Left colon (tissue), 2 donors: Measurements from ENCODE around the gene SDHC. TPM values are rescaled to one million over a fixed set of nuclear protein-coding genes. Genes with fewer than 3 reads are reported as not detected.
"Not testable (repeated sequence)": the region's sequence is repeated elsewhere in the genome, so short reads cannot be mapped to it uniquely, and the experiment has no call there.

Source experiments
- ATAC-seq: fragments of 200-7000 bp; cut with Tn5 transposase; one replicate; pipeline ENCODE4 v1.9.1; 2020; ENCODE audit warnings: mild to moderate bottlenecking, moderate library complexity
- DNase-seq, 2 donors: peaks; one replicate each; pipeline ENCODE4 v3.0.0-alpha.2; 2020
- intact Hi-C, 2 donors: fragments of 100-400 bp; cut with DNase I in 1 of 2; cut with micrococcal nuclease in 1 of 2; formaldehyde crosslinking; loops; one replicate each; pipeline versions ENCODE4 v1.11.2 to v1.14.0; 2022; cut with DNase I, micrococcal nuclease
- total RNA-seq, 2 donors: library from RNA; stranded (reverse); fragmentation: NEBNext Ultra II Directional; extraction: Animal tissue kit (Norgen Biotek cat#: 25700); gene quantifications; one replicate each; pipeline ENCODE4 v1.2.1, GENCODE V29; 2021
- donor health status: DM: no; HTN: no; CAD: no.
- donor health status: DM: yes; HTN: yes; CAD: no.

Gene SDHC
- total RNA-seq, 2 donors from 2014 or later: 264 to 266 TPM

- DNase-seq (no peak), ATAC-seq (no peak)
- intact Hi-C loops: no loop called here
Observed at GRCh38 chr1:161402446-161402845, 88.3 kb downstream of the SDHC start.

- DNase-seq (no peak), ATAC-seq (no peak)
- intact Hi-C loops: no loop called here
Observed at GRCh38 chr1:161404051-161404597, 89.9 kb downstream of the SDHC start.

GRCh38 chr1:161406551-161406950, 92.4 kb downstream of the SDHC start:
- DNase-seq, ATAC-seq, intact Hi-C loops: not testable (repeated sequence)

GRCh38 chr1:161407451-161407985, 93.3 kb downstream of the SDHC start:
- DNase-seq: no peak
- ATAC-seq: no peak
- intact Hi-C loops: no loop called here

- no peak for DNase-seq
- no peak for ATAC-seq
- intact Hi-C loops: no loop called here
Observed at GRCh38 chr1:161408429-161409052, 94.4 kb downstream of the SDHC start.

GRCh38 chr1:161409848-161410635, 95.9 kb downstream of the SDHC start:
- DNase-seq, intact Hi-C loops: not testable (repeated sequence)
- ATAC-seq: peak; percentile 43

GRCh38 chr1:161410636-161410970, 96.4 kb downstream of the SDHC start:
- ATAC-seq, DNase-seq, intact Hi-C loops: not testable (repeated sequence)

Other genes starting within 250 kb of the SDHC start
- 1 to 10 TPM; 2.7 to 8.7 TPM for gene ARHGAP30, start 244.5 kb upstream of the SDHC start, total RNA-seq
- 1 to 10 TPM; 3.0 to 6.1 TPM for gene NECTIN4, start 224.8 kb upstream of the SDHC start, total RNA-seq
- gene KLHDC9, start 216.0 kb upstream of the SDHC start, total RNA-seq: 10 to 100 TPM; 10.1 to 11.1 TPM
- gene PFDN2, start 196.3 kb upstream of the SDHC start, total RNA-seq: 10 to 100 TPM; 30.3 to 38.2 TPM
- 10 to 100 TPM; 74.4 to 76.6 TPM for gene NIT1, start 196.3 kb upstream of the SDHC start, total RNA-seq
- 10 to 100 TPM; 34.2 to 41.5 TPM for gene DEDD, start 181.7 kb upstream of the SDHC start, total RNA-seq
- gene UFC1, start 160.4 kb upstream of the SDHC start, total RNA-seq: 100 to 1,000 TPM; 106 to 107 TPM
- gene USP21, start 154.9 kb upstream of the SDHC start, total RNA-seq: 10 to 100 TPM; 19.7 to 24.0 TPM
- 10 to 100 TPM; 11.7 to 12.4 TPM for gene PPOX, start 148.0 kb upstream of the SDHC start, total RNA-seq
- gene B4GALT3, start 136.9 kb upstream of the SDHC start, total RNA-seq: 10 to 100 TPM; 29.7 TPM
- gene ADAMTS4, start 115.3 kb upstream of the SDHC start, total RNA-seq: 1 to 10 TPM; 1.0 to 3.3 TPM
- 100 to 1,000 TPM; 154 to 188 TPM for gene NDUFS2, start 112.0 kb upstream of the SDHC start, total RNA-seq
- gene FCER1G, start 99.1 kb upstream of the SDHC start, total RNA-seq: 10 to 100 TPM in 1 of 2 donors, 1 to 10 TPM in 1; 5.6 to 23.3 TPM
- not detected for gene APOA2, start 90.8 kb upstream of the SDHC start, total RNA-seq
- gene TOMM40L, start 88.3 kb upstream of the SDHC start, total RNA-seq: 10 to 100 TPM; 19.6 to 24.6 TPM
- gene NR1I3, start 76.2 kb upstream of the SDHC start, total RNA-seq: under 1 TPM in 1 of 2 donors, not detected in 1; 0.53 TPM
- gene PCP4L1, start 55.6 kb upstream of the SDHC start, total RNA-seq: 1 to 10 TPM in 1 of 2 donors, not detected in 1; 2.6 TPM
- gene MPZ, start 4.4 kb upstream of the SDHC start, total RNA-seq: 1 to 10 TPM; 1.3 to 5.0 TPM
- not detected for gene CFAP126, start 53.5 kb downstream of the SDHC start, total RNA-seq
- gene FCGR2A, start 191.1 kb downstream of the SDHC start, total RNA-seq: 10 to 100 TPM in 1 of 2 donors, 1 to 10 TPM in 1; 5.5 to 17.4 TPM
- 1 to 10 TPM in 1 of 2 donors, under 1 TPM in 1; 0.64 to 1.4 TPM for gene HSPA6, start 210.2 kb downstream of the SDHC start, total RNA-seq
- 10 to 100 TPM in 1 of 2 donors, 1 to 10 TPM in 1; 3.7 to 11.7 TPM for gene FCGR3A, start 235.4 kb downstream of the SDHC start, total RNA-seq